Testis (tissue), 3 donors: Measurements from ENCODE around the gene PLK2. TPM values are rescaled to one million over a fixed set of nuclear protein-coding genes. Genes with fewer than 3 reads are reported as not detected.

ENCODE experiments used
- DNase-seq: peaks from one replicate; pipeline ENCODE4 v3.0.0-alpha.2; 2019
- H3K27ac ChIP-seq, 2 donors: fragments of 200-600 bp; sonication (generic); one replicate each; pipeline ENCODE4 v1.5.1; 2019
- H3K27me3 ChIP-seq: fragments of 200-600 bp; sonication (generic); one replicate; pipeline ENCODE4 v1.5.1; 2019
- H3K36me3 ChIP-seq: fragments of 200-600 bp; sonication (generic); one replicate; pipeline ENCODE4 v1.5.1; 2017; ENCODE audit warnings: low read depth; ENCODE audit errors: missing control alignments
- H3K4me1 ChIP-seq: fragments of 200-600 bp; sonication (generic); one replicate; pipeline ENCODE4 v1.5.1; 2019
- H3K4me3 ChIP-seq, 2 donors: fragments of 200-600 bp; sonication (generic); one replicate each; pipeline ENCODE4 v1.5.1; 2017 to 2019
- H3K9me3 ChIP-seq: fragments of 200-600 bp; sonication (generic); one replicate; pipeline ENCODE4 v1.5.1; 2017
- CTCF ChIP-seq, 3 experiments: fragments of 450-650 bp in 2 of 3; fragments of 200-600 bp in 1 of 3; sonication (generic) in 1 of 3; IDR thresholded peaks; one replicate each; pipeline ENCODE4 v1.5.1; 2016 to 2019; ENCODE audit warnings: antibody characterized with exemption in 3 of 3, mild to moderate bottlenecking in 2 of 3, moderate library complexity in 1 of 3
- POLR2A ChIP-seq: fragments of 450-650 bp; IDR thresholded peaks from one replicate; pipeline ENCODE4 v1.6.1; 2017; ENCODE audit warnings: antibody characterized with exemption, mild to moderate bottlenecking, moderate library complexity
- WGBS, 2 donors: methylation state at CpG; one replicate each; pipeline ENCODE4 v1.1.5; 2018; 5-methylcytosine and 5-hydroxymethylcytosine counted together
- intact Hi-C: fragments of 100-400 bp; cut with DNase I; formaldehyde crosslinking; loops from one replicate; pipeline ENCODE4 v1.15.1; 2023; ENCODE audit warnings: low total_unique reads
- polyA plus RNA-seq: library from polyadenylated mRNA; stranded (reverse); fragments of 350-450 nt; fragmentation: Illumina TruSeq; extraction: RNeasy Lipid Tissue Mini Kit (QIAGEN cat#74804); gene quantifications from one replicate; pipeline ENCODE4 v1.2.3, GENCODE V29; 2014; ENCODE audit warnings: low read depth, low replicate concordance; ENCODE audit not compliant: insufficient read depth
- total RNA-seq, 2 donors: library from RNA; depleted of rRNA; stranded (reverse); fragments of >200 nt; gene quantifications; one replicate each; pipeline ENCODE4 v1.2.3, GENCODE V29; 2016

PLK2 gene
- total and polyA plus RNA-seq, 3 donors from 2014 or later, result 55.3 to 88.4 (median 87.8) TPM

- no peak overlapping the region for H3K4me3 ChIP-seq
- TF ChIP-seq POLR2A (no peak), CTCF (IDR thresholded peaks at IDR 0.05) (no peak)
- no peaks in the 10 kb centered on the region for H3K27me3 ChIP-seq
- no peaks in the 10 kb centered on the region for H3K9me3 ChIP-seq
- H3K36me3 ChIP-seq, result no peaks in the 10 kb centered on the region
- no peak for DNase-seq
- H3K4me1 ChIP-seq, result no peaks in the 10 kb centered on the region
- no peak overlapping the region for H3K27ac ChIP-seq
- intact Hi-C loops, result no loop called here
- 71 to 79% methylated on average over 10 of the region's 10 CpGs for WGBS, 2 donors
These were observed 8.9 kb downstream of the PLK2 start for GRCh38 chr5:58450811-58451629.

DNA sequence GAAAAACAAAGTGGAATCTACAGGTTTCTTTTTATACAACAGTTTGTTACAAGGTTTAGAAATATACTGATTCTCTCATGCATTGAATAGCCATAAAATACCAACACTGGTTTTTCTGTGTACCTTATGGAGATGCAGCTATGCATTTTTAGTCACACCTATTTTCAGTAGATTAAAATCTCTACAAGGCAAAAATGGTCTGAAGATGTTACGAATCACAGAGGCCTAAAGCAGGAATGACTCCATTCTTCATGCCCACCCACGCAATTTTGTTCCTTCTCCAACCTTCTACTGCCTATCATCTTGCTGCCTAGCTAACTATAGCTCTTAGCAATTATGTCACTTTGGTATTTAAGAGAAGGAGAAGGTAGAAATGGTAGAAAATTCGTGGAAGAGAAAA, 9.9 kb downstream of the PLK2 start:
- Histone ChIP-seq H3K4me1 (no peaks in the 10 kb centered on the region), H3K27ac (no peak overlapping the region), H3K36me3 (no peaks in the 10 kb centered on the region), H3K9me3 (no peaks in the 10 kb centered on the region), H3K27me3 (no peaks in the 10 kb centered on the region), H3K4me3 (no peak overlapping the region)
- DNase-seq, result no peak
- intact Hi-C loops, result no loop called here
- 84 to 90% methylated on average over 3 of the region's 3 CpGs for WGBS, 2 donors
- TF ChIP-seq POLR2A, result no peak
- no peak for TF ChIP-seq CTCF (IDR thresholded peaks at IDR 0.05)

GRCh38 chr5:58447226-58447625, 12.7 kb downstream of the PLK2 start:
- no peak for TF ChIP-seq CTCF (IDR thresholded peaks at IDR 0.05)
- no peak for TF ChIP-seq POLR2A
- Histone ChIP-seq H3K4me3 (no peak overlapping the region), H3K27me3 (no peaks in the 10 kb centered on the region), H3K36me3 (no peaks in the 10 kb centered on the region), H3K27ac (no peak overlapping the region), H3K4me1 (no peaks in the 10 kb centered on the region), H3K9me3 (no peaks in the 10 kb centered on the region)
- intact Hi-C loops, result no loop called here
- 70 to 78% methylated on average over 2 of the region's 2 CpGs for WGBS, 2 donors
- no peak for DNase-seq

DNA sequence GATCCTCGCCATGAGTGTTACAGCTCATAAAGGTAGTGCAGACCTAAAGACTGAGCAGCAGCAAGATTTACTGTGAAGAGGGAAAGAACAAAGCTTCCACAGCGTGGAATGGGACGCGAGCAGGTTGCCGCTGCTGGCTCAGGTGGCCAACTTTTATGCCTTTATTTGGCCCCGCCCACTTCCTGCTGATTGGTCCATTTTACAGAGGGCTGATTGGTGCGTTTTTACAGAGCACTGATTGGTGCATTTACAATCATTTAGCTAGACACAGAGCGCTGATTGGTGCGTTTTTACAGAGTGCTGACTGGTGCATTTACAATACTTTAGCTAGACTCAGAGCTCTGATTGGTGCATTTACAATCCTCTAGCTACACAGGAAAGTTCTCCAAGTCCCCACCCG, 13.9 kb downstream of the PLK2 start:
- no peak for TF ChIP-seq CTCF (IDR thresholded peaks at IDR 0.05)
- TF ChIP-seq POLR2A, result no peak
- H3K9me3 ChIP-seq, result no peaks in the 10 kb centered on the region
- no peak overlapping the region for H3K4me3 ChIP-seq
- 76 to 81% methylated on average over 10 of the region's 10 CpGs for WGBS, 2 donors
- no peaks in the 10 kb centered on the region for H3K4me1 ChIP-seq
- intact Hi-C loops, result no loop called here
- H3K36me3 ChIP-seq, result no peaks in the 10 kb centered on the region
- no peak overlapping the region for H3K27ac ChIP-seq
- H3K27me3 ChIP-seq, result no peaks in the 10 kb centered on the region
- DNase-seq, result peak; percentile 75

DNA sequence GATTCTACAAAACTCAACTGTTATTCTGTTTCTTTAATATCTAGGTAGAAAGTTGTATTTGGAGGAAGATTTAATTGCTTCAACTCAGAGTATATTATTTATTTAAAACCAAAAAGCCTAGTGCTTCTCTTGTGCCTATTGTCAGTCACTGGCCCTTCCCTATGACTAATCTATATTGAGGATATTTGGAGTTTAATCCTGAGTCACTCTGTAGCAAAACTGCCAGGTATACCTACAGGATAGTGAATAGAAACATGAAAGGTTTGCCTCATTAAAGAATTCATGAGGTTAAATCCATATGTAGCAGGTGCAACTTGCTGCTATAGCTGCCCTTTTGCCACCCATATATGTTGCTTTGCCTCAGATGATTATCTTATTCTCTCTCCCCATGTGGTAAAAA, 15.1 kb downstream of the PLK2 start:
- Histone ChIP-seq H3K9me3 (no peaks in the 10 kb centered on the region), H3K27ac (no peak overlapping the region), H3K4me3 (no peak overlapping the region), H3K27me3 (no peaks in the 10 kb centered on the region), H3K4me1 (no peaks in the 10 kb centered on the region), H3K36me3 (no peaks in the 10 kb centered on the region)
- DNase-seq, result no peak
- TF ChIP-seq POLR2A, result no peak
- intact Hi-C loops, result no loop called here
